HG03097 (cell line): ENCODE measurements around the gene CFAP70.
"Not testable (repeated sequence)": the region's sequence is repeated elsewhere in the genome, so short reads cannot be mapped to it uniquely, and the experiment has no call there.

Experiments used
- ATAC-seq: cut with Tn5 transposase; IDR thresholded peaks from one replicate; pipeline ENCODE4 v1.9.1; 2021; ENCODE audit not compliant: unreplicated experiment, low FRiP score

The CFAP70 gene

GRCh38 chr10:73358331-73359279 lies at the start of gene CFAP70:
TSS of gene CFAP70 (minus strand) at chr10:73358864. CDS start at chr10:73354796, 4,068 bp downstream.
- peak; percentile 92 for ATAC-seq

- no peak for ATAC-seq
These were observed 49.4 kb upstream of the CFAP70 start for GRCh38 chr10:73408061-73408460.

- no peak for ATAC-seq
These were observed 48.8 kb upstream of the CFAP70 start for GRCh38 chr10:73407495-73407894.

- ATAC-seq = no peak
These were observed 48.2 kb upstream of the CFAP70 start for GRCh38 chr10:73406846-73407245.

- no peak for ATAC-seq
These were observed 46.9 kb upstream of the CFAP70 start for GRCh38 chr10:73405556-73405955.

- ATAC-seq = no peak
These were observed 46.0 kb upstream of the CFAP70 start for GRCh38 chr10:73404690-73405089.

GRCh38 chr10:73401636-73402035 lies 43.0 kb upstream of the CFAP70 start:
- no peak for ATAC-seq

GRCh38 chr10:73399063-73399462 lies 40.4 kb upstream of the CFAP70 start:
- ATAC-seq = no peak

GRCh38 chr10:73398024-73398423 lies 39.4 kb upstream of the CFAP70 start:
- ATAC-seq = no peak

GRCh38 chr10:73394325-73394724 lies 35.7 kb upstream of the CFAP70 start:
- not testable (repeated sequence) for ATAC-seq

- ATAC-seq = no peak
These were observed 29.6 kb upstream of the CFAP70 start for GRCh38 chr10:73388228-73388627.

GRCh38 chr10:73386583-73386982 lies 27.9 kb upstream of the CFAP70 start:
- no peak for ATAC-seq

GRCh38 chr10:73379064-73379748 lies 20.5 kb upstream of the CFAP70 start:
- no peak for ATAC-seq

- ATAC-seq = no peak
These were observed 18.0 kb upstream of the CFAP70 start for GRCh38 chr10:73376679-73377078.

GRCh38 chr10:73368238-73368637 lies 9.6 kb upstream of the CFAP70 start:
- ATAC-seq = no peak

- ATAC-seq = no peak
These were observed 8.0 kb upstream of the CFAP70 start for GRCh38 chr10:73366381-73367298.

- ATAC-seq = no peak
These were observed 6.3 kb upstream of the CFAP70 start for GRCh38 chr10:73364964-73365363.

- no peak for ATAC-seq
These were observed 828 bp upstream of the CFAP70 start for GRCh38 chr10:73359492-73359891.

- no peak for ATAC-seq
These were observed 843 bp downstream of the CFAP70 start for GRCh38 chr10:73357821-73358220.

GRCh38 chr10:73357166-73357565 lies 1.5 kb downstream of the CFAP70 start:
- ATAC-seq = no peak

GRCh38 chr10:73344269-73344668 lies 14.4 kb downstream of the CFAP70 start:
- ATAC-seq = no peak
